BJ (cell line): ENCODE data around the gene OR9Q1. TPM values are rescaled to one million over a fixed set of nuclear protein-coding genes. Genes with fewer than 3 reads are reported as not detected.

Source experiments
- CTCF ChIA-PET: fragments of 350-600 bp; formaldehyde crosslinking; extraction: SDS; loops from one replicate; lab custom pipeline; 2021; ENCODE audit warnings: antibody characterized with exemption, inconsistent platforms; lab: Yijun Ruan, JAX
- POLR2A ChIA-PET: fragments of 300-600 bp; sonication (Branson Sonifier 250); formaldehyde crosslinking; extraction: SDS; loops from one replicate; lab custom pipeline; 2021; ENCODE audit warnings: antibody characterized with exemption; lab: Charles Lee
- DNase-seq: peaks from one replicate; pipeline ENCODE4 v3.0.0-alpha.2; 2011; ENCODE audit warnings: low read depth
- H3K27me3 ChIP-seq: 2 replicates; pipeline ENCODE4 v1.6.0; 2011; ENCODE audit warnings: low read length; ENCODE audit not compliant: control insufficient read depth, insufficient read depth
- H3K36me3 ChIP-seq: 2 replicates; pipeline ENCODE4 v1.5.1; 2011; ENCODE audit warnings: low read length; ENCODE audit not compliant: control insufficient read depth, insufficient read depth
- H3K4me3 ChIP-seq: 2 replicates; pipeline ENCODE4 v1.5.1; 2011; ENCODE audit warnings: low read depth, mild to moderate bottlenecking, control low read depth, low read length
- polyA minus RNA-seq: library from RNA; depleted of rRNA, polyadenylated mRNA; stranded (reverse); fragments of >200 nt; gene quantifications from 2 replicates; pipeline ENCODE4 v1.2.3, GENCODE V29; 2011; rRNA and poly(A)+ RNA removed
- polyA plus RNA-seq: library from polyadenylated mRNA; depleted of rRNA; stranded (reverse); fragments of >200 nt; gene quantifications from 2 replicates; pipeline ENCODE4 v1.2.3, GENCODE V29; 2011; rRNA removed
- TF ChIP-seq, protein P1 (sequence below): IDR thresholded peaks from 2 replicates; pipeline ENCODE4 v1.5.1; 2011; ENCODE audit warnings: low read depth, mild to moderate bottlenecking, control low read depth, inconsistent platforms, low read length, moderate library complexity; ENCODE audit not compliant: insufficient read depth

The OR9Q1 gene
- polyA plus RNA-seq (not detected in 2 replicates), polyA minus RNA-seq (not detected in 2 replicates)

GRCh38 chr11:58023435-58023931 lies at the start of gene OR9Q1:
Gene OR9Q1, plus strand, starts transcription at chr11:58023881. Its CDS starts 155,564 bp downstream, at chr11:58179445.
- Histone ChIP-seq H3K36me3 (no peaks in the 10 kb centered on the region), H3K27me3 (no peaks in the 10 kb centered on the region), H3K4me3 (no peak within 1 kb of the TSS)
- ChIA-PET POLR2A (no interaction called here), CTCF (interaction anchor here (0.9 kb wide), 1 partner anchor 76 kb away, joined by 3 read pairs; no protein-coding TSS in a partner anchor)
- no peak for DNase-seq
- TF ChIP-seq, protein P1, sequence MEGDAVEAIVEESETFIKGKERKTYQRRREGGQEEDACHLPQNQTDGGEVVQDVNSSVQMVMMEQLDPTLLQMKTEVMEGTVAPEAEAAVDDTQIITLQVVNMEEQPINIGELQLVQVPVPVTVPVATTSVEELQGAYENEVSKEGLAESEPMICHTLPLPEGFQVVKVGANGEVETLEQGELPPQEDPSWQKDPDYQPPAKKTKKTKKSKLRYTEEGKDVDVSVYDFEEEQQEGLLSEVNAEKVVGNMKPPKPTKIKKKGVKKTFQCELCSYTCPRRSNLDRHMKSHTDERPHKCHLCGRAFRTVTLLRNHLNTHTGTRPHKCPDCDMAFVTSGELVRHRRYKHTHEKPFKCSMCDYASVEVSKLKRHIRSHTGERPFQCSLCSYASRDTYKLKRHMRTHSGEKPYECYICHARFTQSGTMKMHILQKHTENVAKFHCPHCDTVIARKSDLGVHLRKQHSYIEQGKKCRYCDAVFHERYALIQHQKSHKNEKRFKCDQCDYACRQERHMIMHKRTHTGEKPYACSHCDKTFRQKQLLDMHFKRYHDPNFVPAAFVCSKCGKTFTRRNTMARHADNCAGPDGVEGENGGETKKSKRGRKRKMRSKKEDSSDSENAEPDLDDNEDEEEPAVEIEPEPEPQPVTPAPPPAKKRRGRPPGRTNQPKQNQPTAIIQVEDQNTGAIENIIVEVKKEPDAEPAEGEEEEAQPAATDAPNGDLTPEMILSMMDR: no peak

DNA sequence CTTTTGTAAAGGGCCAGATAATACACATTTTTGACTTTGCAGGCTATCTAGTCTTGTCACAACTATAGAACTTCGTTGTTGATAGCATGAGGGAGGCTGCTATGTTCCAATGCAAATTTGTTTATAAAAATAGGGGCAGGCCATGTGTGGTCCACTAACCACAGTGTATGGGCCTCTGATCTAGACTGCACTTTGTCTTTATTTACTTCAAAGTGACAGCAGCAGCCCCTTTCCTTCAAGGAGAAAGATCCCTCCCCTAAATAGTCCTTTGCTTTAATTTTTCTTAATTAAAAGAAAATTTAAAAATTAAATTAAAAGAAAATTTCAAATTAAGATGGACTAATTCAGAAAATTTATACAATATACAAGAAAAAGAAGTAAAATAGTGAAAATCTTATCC lies 49.5 kb upstream of the OR9Q1 start:
- ChIA-PET POLR2A (no interaction called here), CTCF (no interaction called here)
- Histone ChIP-seq H3K27me3 (no peaks in the 10 kb centered on the region), H3K36me3 (no peaks in the 10 kb centered on the region), H3K4me3 (no peak overlapping the region)
- TF ChIP-seq, protein P1: no peak
- DNase-seq: no peak

GRCh38 chr11:57974848-57975601 lies 48.7 kb upstream of the OR9Q1 start:
- Histone ChIP-seq H3K4me3 (no peak overlapping the region), H3K27me3 (no peaks in the 10 kb centered on the region), H3K36me3 (no peaks in the 10 kb centered on the region)
- TF ChIP-seq, protein P1: no peak
- ChIA-PET CTCF (no interaction called here), POLR2A (no interaction called here)
- no peak for DNase-seq

- CTCF ChIA-PET: interaction anchor here (1.0 kb wide), 1 partner anchor 308 kb away, joined by 3 read pairs; no protein-coding TSS in a partner anchor
- POLR2A ChIA-PET: no interaction called here
- Histone ChIP-seq H3K27me3 (no peaks in the 10 kb centered on the region), H3K36me3 (no peaks in the 10 kb centered on the region), H3K4me3 (no peak overlapping the region)
- DNase-seq: no peak
- TF ChIP-seq, protein P1: no peak
Measured at GRCh38 chr11:57977709-57978108, 46.0 kb upstream of the OR9Q1 start.

DNA sequence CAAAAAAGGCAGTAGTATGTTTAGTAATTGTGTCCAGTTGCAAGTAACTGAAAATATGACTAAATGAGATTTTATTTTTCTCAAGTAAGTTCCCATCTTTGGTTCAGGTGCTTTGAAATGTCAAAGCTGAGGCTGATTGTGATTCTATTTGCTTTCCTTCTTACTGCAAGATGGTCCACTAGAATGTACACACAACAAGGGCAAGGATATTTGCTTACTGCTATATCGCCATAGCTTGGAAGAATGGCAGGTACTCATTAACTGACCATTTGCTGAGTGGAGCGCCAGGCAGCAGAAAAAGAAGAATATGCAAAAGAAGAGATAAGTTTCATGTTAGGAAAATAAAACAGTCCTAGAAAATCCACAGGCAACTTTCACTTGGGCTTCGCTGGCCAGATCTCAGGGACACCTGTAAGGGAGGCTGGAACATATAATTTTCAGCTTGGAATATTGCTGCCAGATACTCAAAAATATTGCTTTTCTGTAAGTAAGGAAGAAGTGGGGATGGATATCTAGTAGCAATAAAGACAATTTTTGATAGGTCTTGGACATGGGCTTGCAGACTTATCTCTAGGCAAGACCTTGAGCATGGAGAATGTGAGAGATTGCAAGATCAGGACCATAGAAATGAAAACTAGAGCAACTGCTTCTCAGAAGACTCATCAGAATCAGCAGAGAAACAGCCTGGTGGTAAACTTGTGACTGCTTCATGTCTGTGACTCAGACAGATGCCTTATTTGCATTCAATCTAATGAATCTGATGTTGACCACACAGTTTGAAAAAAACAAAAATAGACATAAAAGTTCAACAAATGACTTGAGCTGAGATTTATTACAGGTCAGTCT lies 44.8 kb upstream of the OR9Q1 start:
- TF ChIP-seq, protein P1: no peak
- no peak for DNase-seq
- no peaks in the 10 kb centered on the region for H3K36me3 ChIP-seq
- CTCF ChIA-PET: no interaction called here
- H3K4me3 ChIP-seq: no peak overlapping the region
- H3K27me3 ChIP-seq: no peaks in the 10 kb centered on the region
- POLR2A ChIA-PET: no interaction called here
